HG03097 (cell line): ENCODE measurements around the gene TRIM10.
"Not testable (repeated sequence)": the region's sequence is repeated elsewhere in the genome, so short reads cannot be mapped to it uniquely, and the experiment has no call there.

Experiments used
- ATAC-seq: cut with Tn5 transposase; IDR thresholded peaks from one replicate; pipeline ENCODE4 v1.9.1; 2021; ENCODE audit not compliant: unreplicated experiment, low FRiP score

TRIM10 gene

DNA sequence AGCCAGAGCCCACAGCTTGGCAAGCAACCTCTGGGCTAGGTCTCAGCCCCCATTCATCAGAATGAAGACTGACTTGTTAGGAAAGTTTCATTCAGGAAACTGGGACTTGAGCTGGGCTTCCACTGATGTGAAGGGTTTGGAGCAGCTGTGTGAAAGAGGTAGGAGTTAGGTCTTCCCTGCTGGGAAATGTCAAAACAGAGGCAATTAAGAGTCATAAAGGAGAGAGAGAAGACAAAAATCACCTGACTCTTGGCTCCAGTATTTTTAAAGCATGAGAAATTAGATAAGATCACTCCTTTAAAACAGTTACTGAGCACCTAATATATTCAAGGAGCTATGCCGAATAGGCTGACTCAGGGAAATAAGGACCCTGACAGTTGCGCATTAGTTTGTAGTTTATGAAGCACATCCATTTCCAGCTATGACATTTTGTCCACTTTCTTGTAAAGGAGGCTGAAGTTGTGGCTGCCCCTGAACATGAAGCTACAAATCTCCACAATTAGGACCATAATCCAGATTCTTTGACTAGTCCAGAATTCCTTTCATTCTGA, 29.0 kb downstream of the TRIM10 start:
- no peak for ATAC-seq

DNA sequence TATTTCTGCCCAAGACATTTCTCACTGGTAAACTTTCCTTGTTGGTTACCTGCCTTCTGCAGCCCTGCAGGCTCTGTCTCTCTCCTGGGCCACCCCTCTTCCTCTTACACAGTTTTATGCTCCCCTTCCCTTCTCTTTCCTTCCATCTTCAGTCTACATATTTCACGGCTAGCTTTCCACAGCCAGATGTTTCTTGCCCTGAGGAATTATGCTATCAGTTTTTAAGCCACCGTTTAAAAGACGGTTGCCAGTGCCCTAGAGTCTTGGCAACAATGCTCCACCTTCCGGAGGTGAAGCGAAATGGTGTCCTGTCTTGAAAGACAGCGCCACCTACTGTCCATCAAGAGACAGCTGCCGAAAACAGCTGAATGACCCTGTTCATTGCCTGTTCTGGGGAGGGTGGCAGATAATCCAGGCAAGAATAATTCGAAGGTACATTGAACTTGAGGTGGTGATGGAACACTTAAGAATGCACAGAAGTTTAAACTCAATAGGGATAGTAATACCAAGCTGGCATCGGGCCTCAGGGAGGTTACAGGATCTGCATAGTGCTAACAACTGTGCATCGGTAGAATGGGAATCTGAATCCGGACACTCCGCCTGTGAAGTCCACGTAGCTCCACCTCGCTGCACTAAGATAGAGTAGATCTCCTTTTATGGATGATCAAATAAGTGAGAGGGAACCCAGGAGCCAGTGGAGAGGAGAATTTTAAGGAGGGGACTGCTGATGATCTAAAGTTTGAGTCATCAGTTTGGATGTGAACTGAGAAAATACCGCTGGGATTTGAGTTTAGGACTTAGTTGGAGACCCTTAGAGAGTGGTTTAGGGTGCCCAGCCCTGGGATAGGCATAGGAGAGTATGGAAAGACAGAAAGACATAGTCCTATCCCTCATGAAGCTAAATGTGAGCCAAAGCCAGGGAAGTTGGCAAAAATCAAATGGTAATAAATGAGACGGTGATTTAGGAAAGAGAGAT, 29.8 kb downstream of the TRIM10 start:
- peak; percentile 67 for ATAC-seq

DNA sequence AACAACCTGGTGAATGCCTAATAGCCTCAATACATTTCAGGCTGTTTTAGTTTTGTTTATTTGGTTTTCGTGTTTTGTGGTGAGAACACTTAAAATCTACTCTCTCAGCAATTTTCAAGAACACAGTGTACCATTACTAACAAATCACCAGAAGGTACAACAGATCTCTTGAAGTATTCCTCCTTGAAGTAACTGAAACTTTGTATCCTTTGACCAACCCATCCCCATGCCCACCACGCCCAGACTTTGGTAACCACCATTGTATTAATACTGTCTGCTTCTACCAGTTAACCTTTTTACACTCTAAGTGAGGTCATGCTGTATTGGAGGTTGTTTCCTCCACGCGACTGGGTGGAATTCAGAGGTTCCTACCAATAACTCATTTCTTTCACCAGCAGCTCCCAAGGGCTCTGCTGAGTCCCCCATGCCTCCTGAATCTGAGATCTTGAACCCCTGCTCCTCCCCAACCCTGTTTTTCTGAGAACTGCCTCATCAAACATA, 30.8 kb downstream of the TRIM10 start:
- no peak for ATAC-seq

DNA sequence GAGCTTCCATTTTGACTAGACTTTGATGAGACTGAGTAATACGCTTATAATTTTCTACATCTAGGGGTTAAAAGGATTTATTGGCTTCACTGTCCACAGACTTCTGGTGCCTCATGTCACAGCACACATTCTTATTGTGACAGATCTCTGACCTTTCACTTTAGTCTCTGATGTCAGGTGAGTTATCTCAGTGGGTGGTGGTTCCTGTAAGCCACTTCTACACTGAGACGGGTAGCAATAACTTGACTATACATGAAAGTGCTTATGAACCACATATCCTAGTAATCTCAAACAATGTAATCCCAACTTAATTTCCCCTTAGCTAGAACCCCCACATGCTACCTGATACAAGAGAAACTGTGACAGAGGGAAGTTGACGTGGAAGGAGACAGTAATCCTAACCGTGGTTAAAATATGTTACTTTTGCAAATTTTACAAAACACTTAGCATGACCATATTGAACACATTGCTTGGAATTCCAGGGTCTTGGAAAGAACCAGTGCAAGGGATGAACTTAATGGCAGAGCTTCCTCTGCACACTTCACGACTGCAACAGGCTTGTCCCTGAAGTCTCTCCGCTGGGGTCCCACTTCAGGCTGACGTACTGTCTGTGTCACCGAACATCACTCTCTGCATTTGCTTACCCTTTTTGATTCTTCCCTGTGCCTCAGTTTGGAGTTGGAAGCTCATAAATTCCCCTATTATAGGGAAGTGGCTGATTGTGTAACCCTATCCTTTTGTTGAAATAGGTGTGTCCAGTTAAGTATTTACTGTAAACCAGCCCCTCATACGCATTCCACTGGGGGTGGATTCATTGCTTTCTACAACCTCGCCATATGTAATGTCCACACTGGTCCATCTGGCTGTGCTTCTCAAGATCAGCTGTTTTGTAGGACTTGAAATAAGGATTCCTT, 31.5 kb downstream of the TRIM10 start:
- ATAC-seq = no peak

DNA sequence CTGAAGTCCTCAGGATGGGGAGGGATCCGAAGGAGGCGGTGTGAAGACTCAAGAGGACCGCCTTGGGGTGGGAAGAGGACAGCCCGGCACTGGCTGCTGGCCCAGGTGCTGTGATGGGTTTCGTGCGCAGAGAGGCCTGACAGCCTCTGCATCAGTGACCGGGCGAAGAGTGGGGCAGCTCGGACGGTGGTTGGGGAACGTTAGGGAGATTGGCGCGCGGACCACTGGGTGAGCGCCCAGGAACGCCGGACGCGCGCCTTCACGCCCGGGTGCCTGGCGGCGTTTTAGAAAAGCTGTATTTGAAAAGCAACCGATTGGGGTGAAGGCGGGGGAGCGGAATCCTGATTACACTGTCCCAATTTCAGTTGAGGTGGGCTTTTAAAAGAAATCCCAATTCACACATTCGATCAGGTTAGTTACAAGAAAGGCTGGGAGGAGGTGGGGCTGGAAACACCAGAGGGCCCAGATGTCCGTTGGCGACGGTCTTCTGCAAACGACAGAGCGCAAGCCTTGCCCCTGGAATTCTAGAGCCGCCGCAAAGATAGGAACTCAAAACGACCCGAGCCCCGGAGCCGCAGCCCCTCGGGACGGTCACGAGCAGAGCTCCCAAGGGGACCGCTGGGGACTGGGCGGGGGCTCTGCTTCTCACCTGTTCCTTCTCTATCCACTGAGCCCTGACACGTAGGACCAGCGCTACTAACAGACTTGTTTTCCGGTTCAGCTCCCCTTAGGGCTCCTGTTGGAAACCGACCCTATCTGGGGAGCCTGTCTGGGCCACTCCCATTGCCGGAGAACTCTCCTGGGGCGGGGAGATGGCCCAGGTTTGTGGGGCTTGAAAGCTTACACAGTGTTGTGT, 33.5 kb downstream of the TRIM10 start:
- ATAC-seq = no peak

DNA sequence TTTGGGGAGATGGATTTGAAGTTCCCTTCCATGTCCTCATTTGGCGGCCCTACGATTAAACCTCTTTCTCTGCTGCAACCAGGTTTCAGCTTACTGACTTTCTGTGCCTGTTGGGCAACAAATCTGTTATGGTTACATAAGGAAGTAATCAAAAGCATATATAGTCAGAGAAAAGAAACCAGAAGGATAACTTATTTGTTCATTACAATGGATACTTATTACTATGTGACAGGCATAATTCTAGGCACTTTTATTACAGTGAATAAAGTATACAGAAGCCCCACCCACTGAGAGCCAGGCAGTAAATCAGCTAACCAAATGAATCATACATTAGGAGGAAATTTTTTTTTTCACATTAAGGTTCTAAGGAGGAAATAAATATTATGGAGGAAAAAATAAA, 38.5 kb downstream of the TRIM10 start:
- no peak for ATAC-seq

DNA sequence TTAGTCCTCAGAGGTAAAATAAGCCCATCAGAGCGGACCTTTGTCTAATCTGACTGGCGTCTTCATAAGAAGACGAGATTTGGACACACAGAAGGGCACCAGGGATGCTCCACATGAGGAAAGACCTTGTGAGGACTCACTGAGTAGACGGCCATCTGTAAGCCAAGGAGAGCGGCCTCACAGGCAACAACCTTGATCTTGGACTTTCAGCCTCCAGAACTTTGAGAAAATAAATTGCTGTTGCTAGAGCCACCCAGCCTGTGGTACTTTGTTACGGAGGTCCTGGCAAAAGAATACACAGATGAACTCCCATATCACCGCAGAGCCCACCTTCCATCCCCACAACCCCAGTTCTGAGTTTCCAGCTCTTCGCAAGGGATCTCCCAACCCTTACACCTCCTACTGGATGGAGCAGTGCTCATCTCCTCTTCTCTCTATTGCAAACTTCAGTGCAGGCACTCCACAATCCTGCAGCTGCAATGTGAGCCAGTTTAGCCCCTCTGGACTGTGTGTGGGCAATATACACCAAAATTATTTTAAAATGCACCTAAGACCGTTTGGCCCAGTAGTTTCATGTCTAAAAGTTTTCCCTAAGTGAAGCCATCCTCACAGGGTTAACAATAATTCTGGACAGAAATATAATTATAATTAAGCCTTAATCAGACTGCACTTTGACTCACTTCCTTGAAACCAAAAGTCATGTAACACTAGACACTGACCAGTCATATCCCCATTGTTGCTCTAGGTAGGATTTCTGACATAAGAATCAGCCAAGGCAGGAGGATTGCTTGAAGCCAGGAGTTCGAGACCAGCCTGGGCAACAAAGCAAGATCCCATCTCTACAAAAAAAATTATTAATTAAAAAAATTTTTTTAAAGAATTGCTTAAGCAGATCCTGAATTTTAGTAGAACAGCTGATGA, 39.3 kb downstream of the TRIM10 start:
- no peak for ATAC-seq

DNA sequence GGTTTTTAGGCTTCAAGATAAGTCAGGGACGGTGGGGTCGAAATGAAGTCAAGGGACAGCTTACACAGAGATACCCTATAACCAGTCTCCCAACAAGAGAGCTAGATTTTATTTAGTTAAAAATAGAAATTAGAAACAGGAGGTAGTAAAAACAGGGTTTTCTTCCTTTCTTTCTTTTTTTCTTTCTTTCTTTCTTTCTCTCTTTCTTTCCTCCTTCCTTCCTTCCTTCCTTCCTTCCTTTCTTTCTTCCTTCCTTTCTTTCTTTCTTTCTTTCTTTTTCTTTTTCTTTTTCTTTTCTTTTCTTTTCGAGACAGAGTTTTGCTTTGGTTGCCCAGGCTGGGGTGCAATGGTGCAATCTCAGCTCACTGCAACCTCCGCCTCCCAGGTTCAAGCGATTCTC, 42.3 kb downstream of the TRIM10 start:
- ATAC-seq = not testable (repeated sequence)

DNA sequence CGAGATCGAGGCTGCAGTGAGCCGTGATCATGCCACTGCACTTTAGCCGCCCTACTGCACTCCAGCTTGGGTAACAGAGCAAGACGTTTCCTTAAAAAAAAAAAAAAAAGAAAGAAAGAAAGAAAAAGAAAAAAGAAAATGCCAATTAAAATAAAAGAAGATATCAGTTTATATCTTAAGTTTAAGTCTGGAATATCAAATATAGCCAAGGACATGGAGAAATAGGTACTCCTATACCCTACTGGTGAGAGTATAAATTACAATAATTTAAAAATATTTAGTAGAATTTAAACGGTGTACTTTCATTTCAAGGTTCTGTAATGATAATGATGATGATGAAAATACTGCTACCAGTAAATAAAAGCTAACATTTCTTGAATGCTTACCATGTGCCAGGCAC, 44.3 kb downstream of the TRIM10 start:
- ATAC-seq = no peak

DNA sequence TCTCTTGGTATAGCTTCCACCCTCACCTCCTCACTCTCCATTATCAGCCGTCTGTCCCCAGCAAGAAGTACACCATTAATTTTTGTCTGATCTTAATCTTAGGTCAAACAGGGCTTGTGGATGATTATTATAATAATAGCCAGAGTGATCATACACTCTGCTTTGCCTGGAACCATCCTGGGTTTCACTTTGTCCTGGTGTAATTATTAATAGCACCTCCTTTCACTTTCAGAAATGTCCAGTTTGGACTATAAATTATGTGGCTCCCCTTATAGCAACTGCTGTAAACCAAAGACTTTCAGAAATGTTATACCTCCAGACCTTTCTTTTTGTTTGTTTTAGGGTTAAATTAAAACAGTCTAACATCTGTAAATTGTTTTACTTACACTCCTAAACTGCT, 47.2 kb downstream of the TRIM10 start:
- no peak for ATAC-seq

DNA sequence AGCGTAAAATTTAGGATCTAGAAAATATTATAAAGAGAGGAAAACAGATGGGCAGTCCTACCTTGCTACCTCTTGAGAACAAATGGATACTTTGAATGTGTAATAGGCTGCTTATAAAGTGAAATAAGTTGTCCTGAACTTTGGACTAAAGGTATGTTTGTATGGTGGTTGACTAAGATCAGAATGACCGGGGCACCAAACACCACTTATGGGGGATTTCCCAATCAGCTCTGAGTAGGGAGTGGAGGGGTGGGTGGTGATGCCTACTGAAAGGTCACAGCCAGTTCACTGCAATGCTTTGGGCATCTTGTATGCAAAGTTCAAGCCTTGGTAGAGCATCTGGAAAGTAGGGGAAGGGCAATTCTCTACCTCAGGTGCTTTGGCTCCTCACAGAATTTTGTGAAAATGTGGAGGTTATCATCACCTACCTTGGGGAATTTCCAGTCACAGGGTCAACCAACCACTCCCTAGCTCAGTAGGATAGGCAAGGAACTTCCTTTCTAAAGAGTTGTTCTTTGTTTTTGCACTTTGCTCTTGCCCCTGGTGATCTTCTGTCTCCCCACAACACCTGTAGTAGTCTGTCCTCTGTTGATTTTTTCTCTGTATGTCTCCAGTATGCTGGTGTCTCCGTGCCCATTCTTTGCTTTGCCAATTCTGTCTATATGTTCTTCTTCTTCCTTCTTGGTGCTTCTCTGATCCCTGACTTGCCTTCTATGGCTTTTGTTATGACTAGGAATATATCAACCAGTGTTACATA, 47.8 kb downstream of the TRIM10 start, which contains the start of gene TRIM31:
TRIM31 (minus strand) TSS at position 88 of the 757 bp plus-strand sequence. CDS start 285 bp downstream, outside the sequence.
- ATAC-seq = peak; percentile 86

DNA sequence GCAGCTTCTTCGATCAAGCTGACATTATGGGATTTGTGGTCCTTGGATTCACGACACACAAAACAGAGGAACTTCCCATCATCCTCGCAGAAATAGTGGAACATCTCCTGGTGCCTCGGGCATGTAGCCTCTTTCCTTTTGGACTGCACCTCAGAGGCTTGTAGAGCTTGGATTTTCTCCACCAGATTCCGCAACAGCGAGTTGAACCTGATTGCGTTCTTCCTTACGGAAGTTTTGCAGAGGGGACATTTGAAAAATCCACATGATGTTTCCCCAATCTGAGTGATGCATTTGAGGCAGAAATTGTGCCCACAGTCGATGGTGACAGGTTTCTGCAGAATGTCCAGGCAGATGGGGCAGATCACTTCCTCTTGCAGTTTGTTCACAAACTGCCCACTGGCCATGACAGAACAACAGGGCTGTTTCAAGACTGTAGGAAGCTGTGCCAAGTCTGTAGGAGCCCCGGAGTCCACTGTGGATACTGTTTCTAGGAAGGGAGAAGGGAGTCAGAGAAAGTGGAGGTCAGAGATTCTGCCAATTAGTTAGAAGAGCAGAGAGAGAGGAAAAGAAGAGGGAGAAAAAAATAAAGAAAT, 48.5 kb downstream of the TRIM10 start:
- ATAC-seq = no peak

DNA sequence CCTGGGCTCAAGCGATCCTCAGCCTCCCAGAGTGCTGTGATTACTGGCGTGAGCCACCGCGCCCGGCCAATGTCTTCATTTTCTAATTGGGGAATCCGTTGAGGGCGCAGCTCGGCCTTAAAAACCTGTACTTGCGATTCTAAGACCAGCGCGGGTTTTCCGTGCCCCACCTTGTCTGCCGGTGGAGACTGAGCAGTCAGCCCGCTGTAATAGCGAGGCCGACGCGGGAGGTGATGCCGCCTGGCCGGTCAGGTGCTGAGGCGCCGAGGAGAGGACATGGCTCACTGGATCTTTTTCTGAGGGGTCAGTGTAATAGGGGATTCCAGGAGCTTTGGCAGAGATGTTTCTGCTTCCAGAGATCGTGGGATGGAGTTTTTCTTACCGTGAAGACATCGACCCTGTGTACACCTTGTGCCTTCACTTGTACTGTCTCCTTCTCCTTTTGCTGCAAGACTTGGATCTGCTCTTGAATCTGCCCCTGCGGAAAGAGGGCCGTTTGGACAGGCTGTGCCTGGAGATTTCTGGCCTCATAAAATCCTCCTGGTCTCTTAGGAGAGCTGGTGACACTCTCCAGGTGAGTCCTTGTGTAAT, 49.6 kb downstream of the TRIM10 start:
- no peak for ATAC-seq

DNA sequence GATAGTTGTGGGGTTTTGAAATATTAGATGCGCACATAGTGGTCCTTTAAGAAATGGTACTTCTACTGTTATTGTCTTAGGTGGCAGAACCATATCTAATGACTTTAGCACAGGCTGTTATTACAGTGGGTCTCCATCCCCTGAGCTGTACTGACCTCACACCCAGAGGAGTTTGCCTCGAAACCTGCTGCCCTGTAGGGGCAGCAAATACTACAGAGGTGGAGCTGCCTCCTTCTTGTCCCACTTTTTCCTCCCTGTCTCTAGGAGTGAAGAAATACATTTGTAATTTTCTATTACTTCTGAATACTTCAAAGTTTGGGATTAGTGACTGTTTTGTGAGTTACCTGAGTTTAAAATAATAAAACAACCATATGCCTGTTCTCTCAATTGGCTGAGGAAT, 56.4 kb downstream of the TRIM10 start:
- no peak for ATAC-seq

DNA sequence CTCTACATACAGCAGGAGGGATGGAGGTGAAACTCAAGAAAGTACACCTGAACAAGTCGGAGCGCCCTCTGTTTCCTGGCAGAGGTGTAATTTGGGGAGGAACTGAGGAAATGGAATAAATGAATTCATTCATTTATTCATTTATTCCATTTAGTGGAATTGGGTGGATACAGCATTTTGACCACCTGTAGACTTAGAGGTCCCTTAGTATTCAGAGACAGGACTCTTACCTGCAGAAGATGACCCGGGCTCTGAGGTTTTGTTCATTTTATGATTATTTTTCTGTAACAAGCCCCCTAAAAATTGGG, 57.2 kb downstream of the TRIM10 start:
- ATAC-seq = no peak

DNA sequence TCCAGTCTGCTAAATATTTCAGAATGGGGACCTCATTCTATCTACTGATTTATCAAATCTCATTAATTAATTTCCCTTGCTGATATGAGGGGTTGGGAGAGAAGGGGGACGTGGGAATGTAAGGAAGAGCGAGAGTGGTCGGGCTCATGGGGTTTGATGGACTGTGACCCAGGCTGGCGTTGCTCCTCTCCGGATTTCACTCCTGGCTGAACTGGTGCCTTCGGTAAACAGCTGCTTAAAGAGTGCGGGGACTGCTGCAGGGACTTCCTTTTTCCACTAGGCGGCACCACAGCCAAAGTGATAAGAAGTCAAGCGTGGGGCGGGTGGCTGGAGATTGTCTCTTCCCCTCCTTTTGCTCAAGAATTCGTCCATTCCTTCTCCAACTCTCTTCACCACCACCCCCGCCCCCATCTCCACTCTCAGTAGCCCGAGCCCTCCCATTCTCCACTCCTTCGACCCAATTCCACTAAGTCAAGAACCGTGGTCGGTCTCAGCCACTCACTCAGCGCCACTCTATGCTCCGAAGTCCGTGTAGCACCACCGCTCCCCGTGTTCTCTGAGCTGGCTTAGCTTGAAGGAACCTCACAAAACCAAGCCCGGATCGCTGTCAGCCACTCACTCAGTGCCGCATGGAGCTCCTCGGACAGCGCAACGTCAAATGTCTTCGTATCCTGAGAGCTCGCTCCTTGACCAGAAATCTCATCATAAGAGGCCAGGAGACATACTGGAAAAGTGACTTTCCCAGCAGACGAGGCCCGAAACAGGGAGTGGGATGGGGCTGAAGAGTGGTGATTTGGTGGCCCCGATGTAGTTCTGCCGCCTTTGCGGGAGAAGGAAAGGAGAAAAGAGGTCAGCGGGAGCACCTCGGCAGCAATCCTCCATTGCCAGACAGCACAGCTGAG, 57.8 kb downstream of the TRIM10 start:
- ATAC-seq = no peak
